ENCODE data around the gene GNL2.

The GNL2 gene

GRCh38 chr1:37629008-37629407 lies 33.3 kb upstream of the GNL2 start:
- no peaks in the 10 kb centered on the region for H3K36me3 Mint-ChIP-seq (ENCODE audit: low read depth)
- H3K9me3 Mint-ChIP-seq, result no peaks in the 10 kb centered on the region
- no peak overlapping the region for H3K27ac Mint-ChIP-seq
- peaks cover 97% of the 10 kb centered on the region for H3K27me3 Mint-ChIP-seq (ENCODE audit: low read depth)
- peaks cover 10% of the 10 kb centered on the region for H3K4me1 Mint-ChIP-seq
- no peak overlapping the region for H3K4me3 Mint-ChIP-seq
- TF ChIP-seq, protein P1, sequence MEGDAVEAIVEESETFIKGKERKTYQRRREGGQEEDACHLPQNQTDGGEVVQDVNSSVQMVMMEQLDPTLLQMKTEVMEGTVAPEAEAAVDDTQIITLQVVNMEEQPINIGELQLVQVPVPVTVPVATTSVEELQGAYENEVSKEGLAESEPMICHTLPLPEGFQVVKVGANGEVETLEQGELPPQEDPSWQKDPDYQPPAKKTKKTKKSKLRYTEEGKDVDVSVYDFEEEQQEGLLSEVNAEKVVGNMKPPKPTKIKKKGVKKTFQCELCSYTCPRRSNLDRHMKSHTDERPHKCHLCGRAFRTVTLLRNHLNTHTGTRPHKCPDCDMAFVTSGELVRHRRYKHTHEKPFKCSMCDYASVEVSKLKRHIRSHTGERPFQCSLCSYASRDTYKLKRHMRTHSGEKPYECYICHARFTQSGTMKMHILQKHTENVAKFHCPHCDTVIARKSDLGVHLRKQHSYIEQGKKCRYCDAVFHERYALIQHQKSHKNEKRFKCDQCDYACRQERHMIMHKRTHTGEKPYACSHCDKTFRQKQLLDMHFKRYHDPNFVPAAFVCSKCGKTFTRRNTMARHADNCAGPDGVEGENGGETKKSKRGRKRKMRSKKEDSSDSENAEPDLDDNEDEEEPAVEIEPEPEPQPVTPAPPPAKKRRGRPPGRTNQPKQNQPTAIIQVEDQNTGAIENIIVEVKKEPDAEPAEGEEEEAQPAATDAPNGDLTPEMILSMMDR (IDR thresholded peaks at IDR 0.05; ENCODE audit: unreplicated experiment in 3 of 3), result no peak

- Mint-ChIP-seq H3K27ac (no peak overlapping the region), H3K27me3 (ENCODE audit: low read depth) (peaks cover 92% of the 10 kb centered on the region), H3K4me3 (no peak overlapping the region), H3K36me3 (ENCODE audit: low read depth) (no peaks in the 10 kb centered on the region), H3K4me1 (peaks cover 10% of the 10 kb centered on the region), H3K9me3 (no peaks in the 10 kb centered on the region)
- TF ChIP-seq, protein P1 (IDR thresholded peaks at IDR 0.05; ENCODE audit: unreplicated experiment in 3 of 3), result no peak
These were observed 32.4 kb upstream of the GNL2 start for GRCh38 chr1:37628026-37628556.

DNA sequence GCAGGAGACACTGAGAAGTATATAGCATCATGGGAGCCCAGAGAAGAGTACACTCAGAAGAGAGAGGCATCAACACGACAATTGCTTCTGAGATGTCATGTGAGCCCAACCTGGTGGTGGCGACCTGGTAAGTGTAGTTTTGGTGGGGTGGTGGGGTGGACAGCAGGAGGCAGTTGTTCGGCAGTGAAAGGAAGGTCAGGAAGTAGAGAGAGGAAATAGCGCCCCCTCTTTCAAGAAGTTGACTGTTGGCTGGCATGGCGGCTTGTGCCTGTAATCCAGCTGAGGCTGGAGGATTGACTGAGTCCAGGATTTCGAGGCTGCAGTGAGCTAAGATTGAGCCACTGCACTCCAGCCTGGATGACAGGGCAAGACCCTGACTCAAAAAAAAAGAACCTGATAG lies 26.4 kb upstream of the GNL2 start:
- no peaks in the 10 kb centered on the region for H3K36me3 Mint-ChIP-seq (ENCODE audit: low read depth)
- TF ChIP-seq, protein P1 (IDR thresholded peaks at IDR 0.05; ENCODE audit: unreplicated experiment in 3 of 3), result no peak
- H3K27me3 Mint-ChIP-seq (ENCODE audit: low read depth), result peaks cover 61% of the 10 kb centered on the region
- no peaks in the 10 kb centered on the region for H3K9me3 Mint-ChIP-seq
- no peak overlapping the region for H3K4me3 Mint-ChIP-seq
- no peaks in the 10 kb centered on the region for H3K4me1 Mint-ChIP-seq
- no peak overlapping the region for H3K27ac Mint-ChIP-seq

DNA sequence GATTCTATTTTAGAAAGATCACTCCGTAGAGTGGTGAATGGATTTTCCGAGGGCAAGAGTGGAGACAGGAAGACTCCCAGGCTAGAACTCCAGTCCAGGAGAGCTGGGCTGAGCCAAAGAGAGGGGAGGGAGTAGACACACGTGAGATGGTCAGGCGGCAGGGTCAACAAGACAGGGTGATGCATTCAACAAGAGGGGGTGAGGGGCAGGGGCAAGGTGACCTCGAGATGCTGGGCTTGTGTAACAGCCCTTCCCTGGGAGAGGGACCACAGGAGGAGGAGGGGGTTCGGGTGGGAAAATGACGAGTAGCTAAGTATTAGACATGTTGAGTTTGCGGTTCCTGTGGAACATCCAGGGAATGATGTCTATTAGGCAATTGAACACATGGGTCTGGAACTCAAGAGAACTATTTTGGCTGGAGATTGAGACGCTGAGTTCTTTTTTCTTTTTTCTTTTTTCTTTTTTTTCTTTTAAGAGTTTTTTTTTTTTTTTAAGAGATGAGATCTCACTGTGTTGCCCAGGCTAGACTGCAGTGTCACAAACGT lies 25.7 kb upstream of the GNL2 start:
- TF ChIP-seq, protein P1 (IDR thresholded peaks at IDR 0.05; ENCODE audit: unreplicated experiment in 3 of 3), result no peak
- no peak overlapping the region for H3K4me3 Mint-ChIP-seq
- no peaks in the 10 kb centered on the region for H3K36me3 Mint-ChIP-seq (ENCODE audit: low read depth)
- no peak overlapping the region for H3K27ac Mint-ChIP-seq
- no peaks in the 10 kb centered on the region for H3K4me1 Mint-ChIP-seq
- peaks cover 61% of the 10 kb centered on the region for H3K27me3 Mint-ChIP-seq (ENCODE audit: low read depth)
- no peaks in the 10 kb centered on the region for H3K9me3 Mint-ChIP-seq

DNA sequence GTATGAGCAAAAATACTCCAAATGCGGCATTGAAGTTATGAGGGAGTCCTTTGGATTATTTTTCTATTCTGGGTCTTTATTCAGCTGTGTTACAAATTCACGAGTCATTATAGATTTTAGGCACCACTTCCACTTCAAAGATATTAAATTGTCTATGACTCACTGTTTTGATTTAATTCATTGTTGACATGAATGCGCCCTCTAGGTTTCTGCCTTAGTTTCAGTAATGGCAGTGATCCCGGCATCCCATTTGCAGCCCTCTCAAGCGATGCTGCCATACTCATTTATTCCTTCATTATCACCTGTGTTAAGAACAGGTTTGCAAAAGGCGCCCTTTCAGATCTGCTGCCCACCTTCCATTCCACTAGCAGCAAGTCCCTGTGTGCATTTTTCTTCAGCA lies 25.0 kb upstream of the GNL2 start:
- no peak overlapping the region for H3K27ac Mint-ChIP-seq
- no peaks in the 10 kb centered on the region for H3K36me3 Mint-ChIP-seq (ENCODE audit: low read depth)
- H3K27me3 Mint-ChIP-seq (ENCODE audit: low read depth), result peaks cover 61% of the 10 kb centered on the region
- H3K4me1 Mint-ChIP-seq, result no peaks in the 10 kb centered on the region
- H3K4me3 Mint-ChIP-seq, result no peak overlapping the region
- TF ChIP-seq, protein P1 (IDR thresholded peaks at IDR 0.05; ENCODE audit: unreplicated experiment in 3 of 3), result no peak
- H3K9me3 Mint-ChIP-seq, result no peaks in the 10 kb centered on the region

GRCh38 chr1:37616330-37616729 lies 20.6 kb upstream of the GNL2 start:
- H3K36me3 Mint-ChIP-seq (ENCODE audit: low read depth), result no peaks in the 10 kb centered on the region
- H3K27me3 Mint-ChIP-seq (ENCODE audit: low read depth), result peaks cover 79% of the 10 kb centered on the region
- no peak overlapping the region for H3K27ac Mint-ChIP-seq
- H3K9me3 Mint-ChIP-seq, result no peaks in the 10 kb centered on the region
- TF ChIP-seq, protein P1 (IDR thresholded peaks at IDR 0.05; ENCODE audit: unreplicated experiment in 3 of 3), result no peak
- no peak overlapping the region for H3K4me3 Mint-ChIP-seq
- H3K4me1 Mint-ChIP-seq, result no peaks in the 10 kb centered on the region
